PC-9 (cell line): Measurements from ENCODE around the gene PTTG1IP. TPM values are rescaled to one million over a fixed set of nuclear protein-coding genes. Genes with fewer than 3 reads are reported as not detected.

Source experiments
- BruUV-seq: library from RNA; stranded (reverse); fragments of 400-500 nt; replicated peaks from 2 replicates; lab custom pipeline; 2021; lab: Mats Ljungman, UMichigan
- CTCF ChIA-PET: fragments of 300-600 bp; sonication (Branson Sonifier 250); formaldehyde crosslinking; loops from one replicate; lab custom pipeline; 2022; ENCODE audit warnings: antibody characterized with exemption; lab: Charles Lee
- POLR2A ChIA-PET: fragments of 300-600 bp; sonication (Branson Sonifier 250); formaldehyde crosslinking; loops from one replicate; lab custom pipeline; 2022; ENCODE audit warnings: antibody characterized with exemption; ENCODE audit not compliant: unreplicated experiment; lab: Charles Lee
- DNase-seq, 2 experiments: peaks; one replicate each; pipeline versions ENCODE4 v3.0.0 to v3.0.0-alpha.2; 2015 to 2022; ENCODE audit warnings: mixed read lengths in 1 of 2
- H2AFZ ChIP-seq: fragments of 200-600 bp; sonication (generic); 2 replicates; pipeline ENCODE4 v1.8.1; 2017; ENCODE audit warnings: antibody characterized with exemption
- H3F3A ChIP-seq: fragments of 200-600 bp; sonication (generic); 2 replicates; pipeline ENCODE4 v1.8.1; 2017; ENCODE audit warnings: antibody characterized with exemption, mild to moderate bottlenecking, low read depth; ENCODE audit not compliant: insufficient read depth
- H3K27ac ChIP-seq: fragments of 200-600 bp; sonication (generic); 2 replicates; pipeline ENCODE4 v1.6.1; 2016; ENCODE audit warnings: mixed run types
- H3K27me3 ChIP-seq: fragments of 200-600 bp; sonication (generic); 2 replicates; pipeline ENCODE4 v1.6.1; 2016; ENCODE audit warnings: low read depth, mixed run types; ENCODE audit not compliant: insufficient read depth
- H3K36me3 ChIP-seq: fragments of 200-600 bp; sonication (generic); 2 replicates; pipeline ENCODE4 v1.6.1; 2016; ENCODE audit warnings: low read depth, mixed run types
- H3K4me1 ChIP-seq: fragments of 200-600 bp; sonication (generic); replicated peaks from 2 replicates; pipeline ENCODE4 v1.6.1; 2016; ENCODE audit warnings: mixed run types; ENCODE audit not compliant: insufficient read depth
- H3K4me2 ChIP-seq: fragments of 200-600 bp; sonication (generic); 2 replicates; pipeline ENCODE4 v1.6.1; 2017; ENCODE audit warnings: mixed run types
- H3K4me3 ChIP-seq: fragments of 200-600 bp; sonication (generic); 2 replicates; pipeline ENCODE4 v1.6.1; 2016; ENCODE audit warnings: mixed run types
- H3K79me2 ChIP-seq: fragments of 200-600 bp; sonication (generic); 2 replicates; pipeline ENCODE4 v1.6.1; 2017; ENCODE audit warnings: low read depth, mixed run types
- H3K9me2 ChIP-seq: fragments of 200-600 bp; sonication (generic); 2 replicates; pipeline ENCODE4 v1.8.1; 2017; ENCODE audit warnings: mild to moderate bottlenecking; ENCODE audit not compliant: insufficient read depth
- H3K9me3 ChIP-seq: fragments of 200-600 bp; sonication (generic); 2 replicates; pipeline ENCODE4 v1.8.1; 2016; ENCODE audit warnings: low read depth; ENCODE audit not compliant: insufficient read depth
- H4K20me1 ChIP-seq: fragments of 200-600 bp; sonication (generic); 2 replicates; pipeline ENCODE4 v1.8.1; 2017; ENCODE audit not compliant: insufficient read depth
- CTCF ChIP-seq: fragments of 200-600 bp; sonication (generic); conservative IDR thresholded peaks from 2 replicates; pipeline ENCODE4 v1.6.1; 2017; ENCODE audit warnings: mixed run types, antibody characterized with exemption, mild to moderate bottlenecking, moderate library complexity
- EZH2 ChIP-seq: fragments of 200-600 bp; sonication (generic); IDR thresholded peaks from 2 replicates; pipeline ENCODE4 v1.8.0; 2017; ENCODE audit warnings: antibody characterized with exemption, low read depth
- intact Hi-C: fragments of 100-400 bp; cut with micrococcal nuclease; formaldehyde crosslinking; loops from one replicate; pipeline ENCODE4 v1.10.0; 2022; ENCODE audit not compliant: unreplicated experiment
- total RNA-seq: library from RNA; stranded (reverse); gene quantifications from 2 replicates; pipeline ENCODE4 v1.2.3, GENCODE V29; 2021

Gene PTTG1IP
- total RNA-seq, 1 experiment from 2014 or later, result 174 TPM

GRCh38 chr21:44813727-44814126 lies 59.8 kb downstream of the PTTG1IP start:
- Histone ChIP-seq H3K79me2 (peaks cover 25% of the 10 kb centered on the region), H4K20me1 (peaks cover 25% of the 10 kb centered on the region), H3K36me3 (no peaks in the 10 kb centered on the region), H3K9me3 (no peaks in the 10 kb centered on the region), H3K4me2 (no peak overlapping the region), H3F3A (no peaks in the 10 kb centered on the region), H2AFZ (no peak overlapping the region), H3K4me3 (no peak overlapping the region), H3K27me3 (no peaks in the 10 kb centered on the region), H3K4me1 (no peaks in the 10 kb centered on the region; the same call in 1 of the 2 replicates), H3K9me2 (no peaks in the 10 kb centered on the region), H3K27ac (no peak overlapping the region)
- intact Hi-C loops, result no loop called here
- no peak for DNase-seq
- TF ChIP-seq EZH2, result no peak
- TF ChIP-seq CTCF, result no peak
- ChIA-PET POLR2A (no interaction called here), CTCF (no interaction called here)
- no TSS peak for BruUV-seq

GRCh38 chr21:44813149-44813548 lies 60.3 kb downstream of the PTTG1IP start:
- Histone ChIP-seq H3K9me3 (no peaks in the 10 kb centered on the region), H2AFZ (no peak overlapping the region), H3K9me2 (no peaks in the 10 kb centered on the region), H4K20me1 (peaks cover 25% of the 10 kb centered on the region), H3K4me3 (no peak overlapping the region), H3K27ac (no peak overlapping the region), H3F3A (no peaks in the 10 kb centered on the region), H3K79me2 (peaks cover 25% of the 10 kb centered on the region), H3K36me3 (no peaks in the 10 kb centered on the region), H3K27me3 (no peaks in the 10 kb centered on the region), H3K4me1 (no peaks in the 10 kb centered on the region; the same call in 1 of the 2 replicates), H3K4me2 (no peak overlapping the region)
- intact Hi-C loops, result no loop called here
- ChIA-PET CTCF (no interaction called here), POLR2A (no interaction called here)
- BruUV-seq, result no TSS peak
- no peak for DNase-seq
- no peak for TF ChIP-seq CTCF
- TF ChIP-seq EZH2, result no peak

GRCh38 chr21:44812640-44813039 lies 60.9 kb downstream of the PTTG1IP start:
- Histone ChIP-seq H3K9me3 (no peaks in the 10 kb centered on the region), H3K4me1 (no peaks in the 10 kb centered on the region; the same call in 1 of the 2 replicates), H3F3A (no peaks in the 10 kb centered on the region), H3K36me3 (no peaks in the 10 kb centered on the region), H4K20me1 (peaks cover 25% of the 10 kb centered on the region), H3K27ac (no peak overlapping the region), H3K4me2 (no peak overlapping the region), H2AFZ (no peak overlapping the region), H3K79me2 (peaks cover 25% of the 10 kb centered on the region), H3K4me3 (no peak overlapping the region), H3K9me2 (no peaks in the 10 kb centered on the region), H3K27me3 (no peaks in the 10 kb centered on the region)
- intact Hi-C loops, result no loop called here
- TF ChIP-seq EZH2 (no peak), CTCF (no peak)
- no peak for DNase-seq
- BruUV-seq, result no TSS peak
- CTCF ChIA-PET, result no interaction called here
- POLR2A ChIA-PET, result interaction anchor here (0.8 kb wide), 1 partner anchor 116 kb away, joined by 7 read pairs; no protein-coding TSS in a partner anchor
